GM18873 (cell line): Measurements from ENCODE around the gene MRPL37.

Experiments used
- ATAC-seq: cut with Tn5 transposase; IDR thresholded peaks from one replicate; pipeline ENCODE4 v1.9.1; 2021; ENCODE audit warnings: mild to moderate bottlenecking, moderate library complexity, moderate number of reproducible peaks; ENCODE audit not compliant: unreplicated experiment, low FRiP score

MRPL37 gene

GRCh38 chr1:54259546-54260140 lies 59.7 kb downstream of the MRPL37 start:
- no peak for ATAC-seq

- no peak for ATAC-seq
Measured at GRCh38 chr1:54260810-54261209, 60.8 kb downstream of the MRPL37 start.

- no peak for ATAC-seq
Measured at GRCh38 chr1:54262244-54262643, 62.3 kb downstream of the MRPL37 start.

GRCh38 chr1:54263601-54264226 lies 63.7 kb downstream of the MRPL37 start:
- no peak for ATAC-seq

GRCh38 chr1:54265126-54265525 lies 65.2 kb downstream of the MRPL37 start:
- no peak for ATAC-seq

- no peak for ATAC-seq
Measured at GRCh38 chr1:54265659-54266058, 65.7 kb downstream of the MRPL37 start.

GRCh38 chr1:54266195-54266594 lies 66.2 kb downstream of the MRPL37 start:
- ATAC-seq, result no peak

- no peak for ATAC-seq
Measured at GRCh38 chr1:54266908-54267307, 66.9 kb downstream of the MRPL37 start.
